GM06990 (cell line): ENCODE measurements around the gene SINHCAF.

Experiments used
- DNase-seq: peaks from one replicate; pipeline ENCODE4 v3.0.0-alpha.2; 2011; ENCODE audit not compliant: insufficient read length; ENCODE audit errors: extremely low read depth
- H3K27me3 ChIP-seq: replicated peaks from 2 replicates; pipeline ENCODE4 v1.6.0; 2011; ENCODE audit warnings: low read length; ENCODE audit not compliant: control insufficient read depth, insufficient read depth
- H3K36me3 ChIP-seq: 2 replicates; pipeline ENCODE4 v1.5.1; 2011; ENCODE audit warnings: low read length; ENCODE audit not compliant: control insufficient read depth, insufficient read depth
- H3K4me3 ChIP-seq: replicated peaks from 2 replicates; pipeline ENCODE4 v1.5.1; 2011; ENCODE audit warnings: low read depth, mild to moderate bottlenecking, control low read depth, low read length
- TF ChIP-seq, protein P1 (sequence below): IDR thresholded peaks from 2 replicates; pipeline ENCODE4 v1.5.1; 2011; ENCODE audit warnings: low read length, control low read depth, mild to moderate bottlenecking, inconsistent platforms; ENCODE audit not compliant: insufficient read depth, poor library complexity, severe bottlenecking

Gene SINHCAF

DNA sequence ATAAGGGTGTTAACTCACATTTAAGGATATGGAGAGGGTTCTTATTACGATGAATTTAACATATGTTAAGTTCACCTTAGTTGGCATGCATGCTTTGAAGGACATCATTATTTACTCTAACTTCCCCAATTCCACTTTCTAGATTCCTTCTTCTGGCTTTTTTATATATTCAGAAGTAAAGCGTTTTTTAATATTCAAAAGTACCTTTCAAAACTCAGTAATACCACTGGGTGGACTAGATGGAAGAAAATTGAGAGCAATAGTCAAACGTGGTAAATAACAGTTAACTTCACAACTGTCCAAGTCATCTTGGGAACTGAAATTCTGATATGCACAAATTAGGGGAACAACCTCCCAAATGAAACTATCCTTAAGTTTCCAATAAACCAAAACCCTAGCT is 9.1 kb downstream of the SINHCAF start:
- H3K27me3 ChIP-seq = no peaks in the 10 kb centered on the region
- TF ChIP-seq, protein P1, sequence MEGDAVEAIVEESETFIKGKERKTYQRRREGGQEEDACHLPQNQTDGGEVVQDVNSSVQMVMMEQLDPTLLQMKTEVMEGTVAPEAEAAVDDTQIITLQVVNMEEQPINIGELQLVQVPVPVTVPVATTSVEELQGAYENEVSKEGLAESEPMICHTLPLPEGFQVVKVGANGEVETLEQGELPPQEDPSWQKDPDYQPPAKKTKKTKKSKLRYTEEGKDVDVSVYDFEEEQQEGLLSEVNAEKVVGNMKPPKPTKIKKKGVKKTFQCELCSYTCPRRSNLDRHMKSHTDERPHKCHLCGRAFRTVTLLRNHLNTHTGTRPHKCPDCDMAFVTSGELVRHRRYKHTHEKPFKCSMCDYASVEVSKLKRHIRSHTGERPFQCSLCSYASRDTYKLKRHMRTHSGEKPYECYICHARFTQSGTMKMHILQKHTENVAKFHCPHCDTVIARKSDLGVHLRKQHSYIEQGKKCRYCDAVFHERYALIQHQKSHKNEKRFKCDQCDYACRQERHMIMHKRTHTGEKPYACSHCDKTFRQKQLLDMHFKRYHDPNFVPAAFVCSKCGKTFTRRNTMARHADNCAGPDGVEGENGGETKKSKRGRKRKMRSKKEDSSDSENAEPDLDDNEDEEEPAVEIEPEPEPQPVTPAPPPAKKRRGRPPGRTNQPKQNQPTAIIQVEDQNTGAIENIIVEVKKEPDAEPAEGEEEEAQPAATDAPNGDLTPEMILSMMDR = no peak
- no peak for DNase-seq
- peak overlapping the region; percentile 55 for H3K4me3 ChIP-seq
- H3K36me3 ChIP-seq = peaks cover 2% of the 10 kb centered on the region; the same call in 1 of the 2 replicates

DNA sequence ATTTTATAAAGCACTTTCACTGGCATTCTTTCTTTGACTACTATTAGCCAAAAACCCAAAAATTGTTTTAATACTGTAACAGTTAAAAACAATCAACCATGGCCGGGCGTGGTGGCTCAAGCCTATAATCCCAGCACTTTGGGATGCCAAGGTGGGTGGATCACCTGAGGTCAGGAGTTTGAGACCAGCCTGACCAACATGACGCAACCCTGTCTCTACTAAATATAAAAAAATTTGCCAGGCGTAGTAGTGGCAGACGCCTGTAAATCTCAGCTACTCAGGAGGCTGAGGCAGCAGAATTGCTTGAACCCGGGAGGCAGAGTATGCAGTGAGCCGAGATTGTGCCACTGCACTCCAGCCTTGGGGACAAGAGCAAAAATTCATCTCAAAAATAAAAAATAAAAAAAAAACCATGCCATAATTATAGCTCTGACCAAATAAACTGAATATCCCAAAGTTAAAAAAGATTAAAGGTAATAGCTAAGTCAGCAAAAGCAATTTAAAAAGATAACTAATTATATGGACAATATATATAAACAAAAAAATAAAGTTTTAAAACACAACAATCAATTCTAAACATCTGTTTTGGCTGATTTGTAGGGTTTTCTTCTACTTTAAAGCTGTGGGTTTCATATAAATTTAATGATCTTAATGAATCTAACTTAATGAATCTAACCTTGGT is 10.0 kb downstream of the SINHCAF start:
- DNase-seq = no peak
- TF ChIP-seq, protein P1 = no peak

DNA sequence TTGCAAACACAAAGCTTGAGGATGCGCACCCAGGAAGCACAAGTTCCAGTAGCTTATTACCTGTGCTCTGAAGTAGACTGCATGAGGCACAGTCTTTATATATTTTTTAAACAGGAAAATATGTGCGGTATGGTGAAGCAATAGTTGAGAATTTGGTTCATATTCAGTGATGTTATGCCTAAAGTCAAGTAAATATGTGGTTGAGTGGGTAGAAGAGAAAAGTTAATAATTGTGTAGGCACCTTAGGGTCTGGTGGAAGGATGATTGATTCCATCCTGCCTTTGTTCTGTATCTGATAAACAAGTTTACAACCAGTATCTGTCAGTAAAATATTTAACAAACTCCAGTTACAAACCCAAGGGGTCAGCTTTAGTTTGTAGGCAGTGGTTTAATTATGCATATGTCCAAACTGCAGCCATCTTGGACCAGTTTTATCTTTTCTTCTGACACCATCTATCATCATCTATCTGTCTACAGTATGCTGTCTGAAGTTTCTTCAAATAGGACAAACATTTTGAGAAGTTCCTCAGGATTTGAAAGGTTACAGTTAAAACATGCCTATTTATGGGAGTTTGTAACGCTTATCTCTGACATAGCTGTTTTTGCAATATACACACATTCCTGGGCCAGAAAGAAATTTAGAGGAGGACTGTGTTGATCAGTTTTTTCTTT is 10.8 kb downstream of the SINHCAF start:
- TF ChIP-seq, protein P1 = no peak
- DNase-seq = no peak
- Histone ChIP-seq H3K36me3 (peaks cover 3% of the 10 kb centered on the region), H3K27me3 (no peaks in the 10 kb centered on the region), H3K4me3 (no peak overlapping the region)

More for the DNA sequence above, 10.0 kb downstream of the SINHCAF start:
- Histone ChIP-seq H3K27me3 (no peaks in the 10 kb centered on the region), H3K4me3 (no peak overlapping the region), H3K36me3 (peaks cover 3% of the 10 kb centered on the region; the same call in 1 of the 2 replicates)

DNA sequence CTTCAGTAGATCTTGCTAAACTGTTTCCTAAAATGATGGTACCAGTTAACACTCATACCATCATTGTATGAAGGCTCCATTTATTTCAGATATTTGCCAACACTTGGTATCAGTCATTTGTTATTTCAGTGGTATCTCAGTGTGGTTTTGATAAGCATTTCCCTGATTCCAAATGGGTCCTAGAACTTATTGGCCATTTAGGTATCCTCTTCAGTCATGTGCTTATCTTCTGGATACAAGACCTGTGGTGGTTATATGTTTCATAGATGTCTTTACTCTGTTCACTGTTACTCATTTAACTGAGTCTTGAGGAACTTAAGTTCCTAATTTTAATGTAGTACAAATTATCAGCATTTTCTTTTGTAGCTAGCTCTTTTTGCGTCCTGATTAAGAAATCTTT is 13.5 kb downstream of the SINHCAF start:
- Histone ChIP-seq H3K27me3 (no peaks in the 10 kb centered on the region), H3K36me3 (peaks cover 3% of the 10 kb centered on the region), H3K4me3 (no peak overlapping the region)
- DNase-seq = no peak
- TF ChIP-seq, protein P1 = no peak

DNA sequence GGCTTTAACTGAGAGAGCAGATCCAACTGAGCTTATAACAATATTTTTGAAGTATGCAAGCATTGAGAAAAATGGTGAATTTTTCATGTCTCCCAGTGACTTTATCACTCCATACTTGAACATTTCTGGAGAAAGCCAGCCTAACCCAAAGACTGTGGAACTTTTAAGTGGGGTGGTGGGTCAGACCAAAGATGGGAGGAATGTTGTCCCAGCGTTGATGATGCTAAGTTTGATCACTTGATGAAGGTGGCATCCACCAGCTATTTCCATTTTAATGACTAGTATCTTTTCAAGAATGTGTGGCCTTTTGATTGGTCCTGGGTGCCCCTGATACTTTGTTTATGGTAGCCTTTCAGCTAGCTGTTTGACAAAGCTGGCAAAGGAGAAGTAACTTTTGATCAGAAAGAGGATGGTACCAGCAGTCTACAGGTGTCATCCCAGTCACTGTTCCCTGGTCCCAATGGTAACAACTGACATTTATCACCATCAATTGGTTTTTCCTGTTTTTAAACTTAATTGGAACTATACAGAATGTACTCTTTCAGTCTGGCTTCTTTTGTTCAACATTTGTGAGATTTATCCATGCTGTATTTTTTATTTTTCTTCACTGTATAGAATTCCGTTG is 14.2 kb downstream of the SINHCAF start:
- Histone ChIP-seq H3K36me3 (peaks cover 3% of the 10 kb centered on the region), H3K4me3 (no peak overlapping the region), H3K27me3 (no peaks in the 10 kb centered on the region)
- TF ChIP-seq, protein P1 = no peak
- DNase-seq = no peak
